GM12878 (cell line): Measurements from ENCODE around the gene EPHB1. TPM values are rescaled to one million over a fixed set of nuclear protein-coding genes. Genes with fewer than 3 reads are reported as not detected.

ENCODE experiments used
- ATAC-seq: fragments of 200-7000 bp; cut with Tn5 transposase; 3 replicates; pipeline ENCODE4 v1.9.1; 2020; ENCODE audit warnings: mild to moderate bottlenecking, moderate library complexity
- BruUV-seq: library from RNA; stranded (reverse); fragments of 400-500 nt; replicated peaks from 2 replicates; lab custom pipeline; 2021; lab: Mats Ljungman, UMichigan
- CTCF ChIA-PET: fragments of 300-600 bp; sonication (Branson Sonifier 250); formaldehyde crosslinking; extraction: SDS; loops from one replicate; lab custom pipeline; 2021; ENCODE audit warnings: inconsistent platforms; lab: Yijun Ruan, JAX
- POLR2A ChIA-PET: fragments of 350-600 bp; formaldehyde crosslinking; extraction: SDS; loops from one replicate; lab custom pipeline; 2021; ENCODE audit warnings: inconsistent platforms; lab: Charles Lee
- RAD21 ChIA-PET: fragments of 300-600 bp; sonication (Branson Sonifier 250); formaldehyde crosslinking; loops from one replicate; lab custom pipeline; 2023; ENCODE audit warnings: antibody characterized with exemption; ENCODE audit not compliant: unreplicated experiment; lab: Charles Lee
- SMC1A ChIA-PET: fragments of 300-600 bp; sonication (Branson Sonifier 250); formaldehyde crosslinking; loops from one replicate; lab custom pipeline; 2023; ENCODE audit not compliant: unreplicated experiment, uncharacterized antibody; lab: Charles Lee
- DNase-seq: peaks from one replicate; pipeline ENCODE4 v3.0.0-alpha.2; 2011; ENCODE audit warnings: low read depth, low spot score
- FAIRE-seq: peaks from 3 replicates; lab custom pipeline; 2011; peaks lifted over from hg19 to GRCh38; lab: Jason Lieb, UNC
- H2AFZ ChIP-seq: 2 replicates; pipeline ENCODE4 v1.6.0; 2011; ENCODE audit warnings: low read depth, low read length, control low read depth; ENCODE audit not compliant: control insufficient read depth
- H3K27ac ChIP-seq: 2 replicates; pipeline ENCODE4 v1.5.1; 2011; ENCODE audit warnings: control low read depth; ENCODE audit not compliant: control insufficient read depth, insufficient read depth
- H3K27me3 ChIP-seq, 2 experiments: replicated peaks in 1 of 2; 2 replicates each; pipeline versions ENCODE4 v1.6.0 to v1.6.1; 2011; ENCODE audit warnings: low read length in 1 of 2; ENCODE audit not compliant: control insufficient read depth in 2 of 2, insufficient read depth in 2 of 2
- H3K36me3 ChIP-seq, 2 experiments: 2 replicates each; pipeline ENCODE4 v1.5.1; 2011; ENCODE audit warnings: low read length in 1 of 2; ENCODE audit not compliant: control insufficient read depth in 2 of 2, insufficient read depth in 2 of 2
- H3K4me1 ChIP-seq: 2 replicates; pipeline ENCODE4 v1.6.1; 2011; ENCODE audit warnings: mild to moderate bottlenecking, low read length, moderate library complexity, mixed read lengths; ENCODE audit not compliant: control insufficient read depth, insufficient read depth
- H3K4me2 ChIP-seq: 2 replicates; pipeline ENCODE4 v1.6.0; 2011; ENCODE audit warnings: control low read depth; ENCODE audit not compliant: control insufficient read depth, insufficient read depth
- H3K4me3 ChIP-seq: fragments of 200-600 bp; sonication (generic); 2 replicates; pipeline ENCODE4 v1.5.1; 2016
- H3K79me2 ChIP-seq: 2 replicates; pipeline ENCODE4 v1.6.0; 2011; ENCODE audit warnings: low read length; ENCODE audit not compliant: control insufficient read depth, insufficient read depth
- H3K9ac ChIP-seq: 2 replicates; pipeline ENCODE4 v1.8.0; 2011; ENCODE audit warnings: low read length, control low read depth, mixed read lengths; ENCODE audit not compliant: control insufficient read depth, insufficient read depth
- H3K9me3 ChIP-seq: replicated peaks from 3 replicates; pipeline ENCODE4 v1.5.1; 2011; ENCODE audit warnings: mild to moderate bottlenecking, low read length; ENCODE audit not compliant: control insufficient read depth, insufficient read depth
- H4K20me1 ChIP-seq: 2 replicates; pipeline ENCODE4 v1.6.0; 2011; ENCODE audit not compliant: control insufficient read depth, insufficient read depth
- CEBPB ChIP-seq, 2 experiments: fragments of 150-350 bp in 1 of 2; IDR thresholded peaks; 2 replicates each; pipeline ENCODE4 v1.6.1; 2012 to 2014; ENCODE audit warnings: low read depth in 2 of 2, low read length in 2 of 2, borderline replicate concordance in 1 of 2, inconsistent platforms in 1 of 2
- CHD1 ChIP-seq: IDR thresholded peaks from 2 replicates; pipeline ENCODE4 v1.6.1; 2012; ENCODE audit warnings: low read depth, low read length, improper control_type of control experiment
- E2F4 ChIP-seq: IDR thresholded peaks from 2 replicates; pipeline ENCODE4 v1.6.1; 2012; ENCODE audit warnings: low read depth, low read length, improper control_type of control experiment
- GATAD2B ChIP-seq: fragments of 450-650 bp; conservative IDR thresholded peaks from 2 replicates; pipeline ENCODE4 v1.6.1; 2017; ENCODE audit warnings: low read depth, mild to moderate bottlenecking, moderate library complexity
- HDAC6 ChIP-seq: fragments of 200-600 bp; sonication (generic); IDR thresholded peaks from one replicate; pipeline ENCODE4 v1.8.0; 2017; ENCODE audit warnings: antibody characterized with exemption; ENCODE audit not compliant: unreplicated experiment
- KLF5 ChIP-seq: fragments of 450-650 bp; IDR thresholded peaks from 2 replicates; pipeline ENCODE4 v1.6.1; 2014; ENCODE audit warnings: mild to moderate bottlenecking; ENCODE audit not compliant: partially characterized antibody
- MEF2B ChIP-seq: fragments of 450-650 bp; IDR thresholded peaks from 2 replicates; pipeline ENCODE4 v1.6.1; 2018; ENCODE audit warnings: mild to moderate bottlenecking, moderate library complexity; ENCODE audit not compliant: partially characterized antibody, poor library complexity, severe bottlenecking
- MYB ChIP-seq: fragments of 150-350 bp; IDR thresholded peaks from 2 replicates; pipeline ENCODE4 v1.6.1; 2014; ENCODE audit warnings: mild to moderate bottlenecking, low read depth, low read length, borderline replicate concordance
- NFYA ChIP-seq: IDR thresholded peaks from 2 replicates; pipeline ENCODE4 v1.6.1; 2011; ENCODE audit warnings: low read depth, mild to moderate bottlenecking, low read length, improper control_type of control experiment, borderline replicate concordance
- POU2F2 ChIP-seq: IDR thresholded peaks from 3 replicates; pipeline ENCODE4 v1.6.1; 2011; ENCODE audit warnings: low read depth, mild to moderate bottlenecking, low read length, borderline replicate concordance
- RB1 ChIP-seq: fragments of 450-650 bp; formaldehyde crosslinking; IDR thresholded peaks from 2 replicates; pipeline ENCODE4 v1.6.1; 2017; ENCODE audit warnings: mild to moderate bottlenecking, borderline replicate concordance
- RCOR1 ChIP-seq: conservative IDR thresholded peaks from 2 replicates; pipeline ENCODE4 v1.6.1; 2012; ENCODE audit warnings: low read depth, low read length, improper control_type of control experiment
- RELB ChIP-seq: fragments of 450-650 bp; IDR thresholded peaks from 2 replicates; pipeline ENCODE4 v1.6.1; 2017; ENCODE audit warnings: low read depth, mild to moderate bottlenecking, moderate library complexity
- SMARCA5 ChIP-seq: fragments of 450-650 bp; IDR thresholded peaks from 2 replicates; pipeline ENCODE4 v1.6.1; 2017; ENCODE audit warnings: mild to moderate bottlenecking
- WGBS: methylation state at CpG from one replicate; pipeline ENCODE4 v1.1.6; 2016; ENCODE audit warnings: low lambda C conversion rate; ENCODE audit not compliant: insufficient replicate concordance, insufficient coverage; ENCODE audit errors: missing lambda C conversion rate; 5-methylcytosine and 5-hydroxymethylcytosine counted together
- in situ Hi-C: fragments of 300-500 bp; cut with MboI; formaldehyde crosslinking; loops from 9 replicates; pipeline ENCODE4 v1.14.3; 2018; ENCODE audit warnings: mixed read lengths
- intact Hi-C: fragments of 100-400 bp; cut with micrococcal nuclease; formaldehyde crosslinking; loops from one replicate; pipeline ENCODE4 v1.14.2; 2022; ENCODE audit not compliant: unreplicated experiment
- polyA plus RNA-seq, 11 experiments: library from polyadenylated mRNA; depleted of rRNA in 4 of 11; unstranded in 6 of 11; stranded (reverse) in 5 of 11; fragments of >200 nt; fragmentation: Nextera tagmentation in 4 of 11; fragmentation: Illumina TruSeq in 1 of 11; extraction: Ambion mirVana in 4 of 11; extraction: Trizol in 1 of 11; gene quantifications; 1 replicate in 1 of 11; 2 replicates in 10 of 11; pipeline versions ENCODE4 v1.2.1 to v1.2.3, GENCODE V29; 2011 to 2016; ENCODE audit warnings: inconsistent platforms in 2 of 11, missing spikeins in 2 of 11, low read depth in 1 of 11
- total RNA-seq, 4 experiments: library from RNA; depleted of rRNA in 3 of 4; stranded (reverse); fragments of >200 nt in 3 of 4; fragmentation: Illumina TruSeq in 1 of 4; extraction: Trizol in 1 of 4; gene quantifications; 2 replicates each; pipeline versions ENCODE4 v1.2.1 to v1.2.3, GENCODE V29; 2013 to 2021
- TF ChIP-seq, protein P1 (sequence below): IDR thresholded peaks from 2 replicates; pipeline ENCODE4 v1.6.1; 2012; ENCODE audit warnings: mild to moderate bottlenecking, low read depth, low read length

EPHB1 gene
- total and polyA plus RNA-seq, 10 of the 15 experiments (the other 5 are each of a cell fraction or from before 2014, with no cell fraction given): 0.33 to 23.8 (median 1.2) TPM

GRCh38 chr3:135082706-135083105 is 287.6 kb downstream of the EPHB1 start (continued):
- TF ChIP-seq RELB: no peak
- TF ChIP-seq RCOR1: no peak
- TF ChIP-seq SMARCA5: no peak
- TF ChIP-seq HDAC6: no peak
- no peak for TF ChIP-seq CEBPB (IDR thresholded peaks at IDR 0.05; ENCODE audit: borderline replicate concordance in 1 of 2, low read depth in 2 of 2, low read length in 2 of 2)

DNA sequence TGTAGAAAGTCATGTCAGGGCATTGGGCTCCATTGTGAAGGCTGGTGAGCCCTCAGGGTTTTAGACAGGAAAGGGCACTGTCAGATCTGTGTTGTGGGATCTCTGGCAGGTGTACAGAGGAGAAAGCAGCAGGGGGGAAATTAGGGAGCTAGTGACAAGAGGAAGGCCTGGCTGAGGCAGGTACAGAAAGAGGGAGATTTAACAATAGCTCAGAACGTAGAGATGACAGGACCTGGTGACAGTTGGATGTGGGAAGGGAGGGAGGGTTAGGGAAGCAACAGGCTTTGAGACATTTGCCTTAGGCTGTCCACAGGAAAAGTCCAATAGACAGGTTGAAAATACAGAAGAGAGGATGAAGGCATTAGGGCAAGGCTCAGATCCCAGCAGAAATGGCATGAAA is 288.1 kb downstream of the EPHB1 start:
- Histone ChIP-seq H3K4me3 (no peak overlapping the region), H2AFZ (no peak overlapping the region), H3K4me1 (no peaks in the 10 kb centered on the region), H3K36me3 (no peaks in the 10 kb centered on the region; a peak in 1 of 4 replicates), H3K4me2 (no peak overlapping the region), H3K9ac (no peak overlapping the region), H3K27me3 (no peaks in the 10 kb centered on the region), H4K20me1 (no peaks in the 10 kb centered on the region), H3K79me2 (no peaks in the 10 kb centered on the region), H3K9me3 (no peaks in the 10 kb centered on the region), H3K27ac (no peak overlapping the region)
- DNase-seq: no peak
- no peak for FAIRE-seq
- WGBS: 0% methylated on average over 1 of the region's 1 CpG
- no peak for ATAC-seq
- RAD21 ChIA-PET: interaction anchor here (1.0 to 1.2 kb wide), 2 partner anchors 288 to 291 kb away, joined by 3 read pairs; partner anchors contain the start of gene EPHB1
- POLR2A ChIA-PET: interaction anchor here (0.8 kb wide), 1 partner anchor 37 kb away, joined by 3 read pairs; no protein-coding TSS in a partner anchor
- in situ Hi-C loops (no loop called here), intact Hi-C loops (no loop called here)
- SMC1A ChIA-PET: interaction anchor here (0.8 to 1.6 kb wide), 3 partner anchors 12 to 288 kb away, joined by 3 to 4 read pairs (median 3); partner anchors contain the start of gene EPHB1
- no TSS peak for BruUV-seq
- CTCF ChIA-PET: interaction anchor here (1.3 to 2.2 kb wide), 2 partner anchors 90 to 289 kb away, joined by 5 to 7 read pairs; partner anchors contain the start of gene EPHB1
- no peak for TF ChIP-seq KLF5
- TF ChIP-seq, protein P1, sequence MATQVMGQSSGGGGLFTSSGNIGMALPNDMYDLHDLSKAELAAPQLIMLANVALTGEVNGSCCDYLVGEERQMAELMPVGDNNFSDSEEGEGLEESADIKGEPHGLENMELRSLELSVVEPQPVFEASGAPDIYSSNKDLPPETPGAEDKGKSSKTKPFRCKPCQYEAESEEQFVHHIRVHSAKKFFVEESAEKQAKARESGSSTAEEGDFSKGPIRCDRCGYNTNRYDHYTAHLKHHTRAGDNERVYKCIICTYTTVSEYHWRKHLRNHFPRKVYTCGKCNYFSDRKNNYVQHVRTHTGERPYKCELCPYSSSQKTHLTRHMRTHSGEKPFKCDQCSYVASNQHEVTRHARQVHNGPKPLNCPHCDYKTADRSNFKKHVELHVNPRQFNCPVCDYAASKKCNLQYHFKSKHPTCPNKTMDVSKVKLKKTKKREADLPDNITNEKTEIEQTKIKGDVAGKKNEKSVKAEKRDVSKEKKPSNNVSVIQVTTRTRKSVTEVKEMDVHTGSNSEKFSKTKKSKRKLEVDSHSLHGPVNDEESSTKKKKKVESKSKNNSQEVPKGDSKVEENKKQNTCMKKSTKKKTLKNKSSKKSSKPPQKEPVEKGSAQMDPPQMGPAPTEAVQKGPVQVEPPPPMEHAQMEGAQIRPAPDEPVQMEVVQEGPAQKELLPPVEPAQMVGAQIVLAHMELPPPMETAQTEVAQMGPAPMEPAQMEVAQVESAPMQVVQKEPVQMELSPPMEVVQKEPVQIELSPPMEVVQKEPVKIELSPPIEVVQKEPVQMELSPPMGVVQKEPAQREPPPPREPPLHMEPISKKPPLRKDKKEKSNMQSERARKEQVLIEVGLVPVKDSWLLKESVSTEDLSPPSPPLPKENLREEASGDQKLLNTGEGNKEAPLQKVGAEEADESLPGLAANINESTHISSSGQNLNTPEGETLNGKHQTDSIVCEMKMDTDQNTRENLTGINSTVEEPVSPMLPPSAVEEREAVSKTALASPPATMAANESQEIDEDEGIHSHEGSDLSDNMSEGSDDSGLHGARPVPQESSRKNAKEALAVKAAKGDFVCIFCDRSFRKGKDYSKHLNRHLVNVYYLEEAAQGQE: no peak
- no peak for TF ChIP-seq POU2F2
- no peak for TF ChIP-seq RB1
- no peak for TF ChIP-seq MEF2B
- no peak for TF ChIP-seq CHD1
- TF ChIP-seq E2F4: no peak
- no peak for TF ChIP-seq NFYA
- TF ChIP-seq GATAD2B: no peak
- no peak for TF ChIP-seq MYB
